DMS79 (cell line): ENCODE measurements around the gene TPM4.
"Not testable (repeated sequence)": the region's sequence is repeated elsewhere in the genome, so short reads cannot be mapped to it uniquely, and the experiment has no call there.

Experiments
- DNase-seq: peaks from one replicate; lab custom pipeline; 2025; lab: John Stamatoyannopoulos, UW

The TPM4 gene

DNA sequence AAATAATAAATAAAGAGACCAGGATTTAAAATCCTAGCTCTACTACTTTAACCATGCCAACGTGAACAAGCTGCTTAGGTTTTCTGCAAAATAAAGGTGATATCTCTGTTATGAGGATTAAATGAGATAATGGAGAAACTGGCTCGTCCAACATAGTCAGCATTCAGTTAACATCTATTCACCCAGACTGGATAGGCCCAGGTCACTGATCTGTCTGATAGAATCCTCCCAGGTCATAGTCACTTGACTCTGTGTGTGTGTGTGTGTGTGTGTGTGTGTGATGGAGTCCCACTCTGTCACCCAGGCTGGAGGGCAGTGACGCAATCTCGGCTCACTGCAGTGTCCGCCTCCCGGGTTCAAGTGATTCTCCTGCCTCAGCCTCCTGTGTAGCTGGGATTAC is 22.5 kb downstream of the TPM4 start:
- no peak for DNase-seq

DNA sequence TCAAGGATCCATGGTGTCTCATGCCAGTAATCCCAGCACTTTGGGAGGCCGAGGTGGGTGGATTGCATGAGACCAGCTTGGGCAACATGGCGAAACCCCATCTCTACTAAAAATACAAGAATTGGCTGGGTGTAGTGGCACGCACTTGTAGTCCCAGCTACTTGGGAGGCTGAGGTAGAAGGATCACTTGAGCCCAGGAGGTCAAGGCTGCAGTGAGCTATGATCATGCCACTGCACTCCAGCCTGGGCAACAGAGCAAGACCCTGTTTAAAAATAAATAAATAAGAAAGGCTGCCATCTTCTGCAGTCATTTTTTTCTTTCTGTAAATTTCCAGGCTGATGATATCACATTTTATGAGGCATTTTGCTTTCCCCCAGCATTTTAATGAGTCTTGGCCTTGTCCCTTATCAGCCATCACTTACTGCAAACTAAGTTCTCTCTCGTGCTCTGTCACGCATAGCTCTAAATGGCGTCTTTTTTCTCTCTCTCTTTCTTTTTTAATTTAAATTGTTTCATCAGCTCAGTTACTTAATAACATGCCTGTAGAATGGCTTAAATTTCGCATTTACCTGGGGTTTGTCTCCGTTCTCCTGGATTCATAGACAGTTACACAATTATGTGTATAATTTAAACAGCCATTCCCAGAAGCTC is 23.1 kb downstream of the TPM4 start:
- not testable (repeated sequence) for DNase-seq

DNA sequence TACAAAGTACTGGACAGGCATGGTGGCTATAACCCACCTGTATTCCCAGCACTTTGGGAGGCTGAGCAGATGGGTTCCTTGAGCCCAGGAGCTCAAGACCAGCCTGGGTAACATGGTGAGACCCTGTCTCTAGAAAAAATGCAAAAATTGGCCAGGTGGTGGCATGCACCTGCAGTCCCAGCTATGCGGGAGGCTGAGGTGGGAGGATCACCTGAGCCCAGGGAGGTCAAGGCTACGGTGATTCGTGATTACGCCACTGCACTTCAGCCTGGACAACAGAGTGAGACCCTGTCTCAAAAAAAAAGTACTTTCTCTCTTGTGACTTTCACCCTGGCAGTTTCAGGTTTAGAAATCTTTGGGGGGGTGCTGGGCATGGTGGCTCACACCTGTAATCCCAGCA is 24.2 kb downstream of the TPM4 start:
- no peak for DNase-seq

DNA sequence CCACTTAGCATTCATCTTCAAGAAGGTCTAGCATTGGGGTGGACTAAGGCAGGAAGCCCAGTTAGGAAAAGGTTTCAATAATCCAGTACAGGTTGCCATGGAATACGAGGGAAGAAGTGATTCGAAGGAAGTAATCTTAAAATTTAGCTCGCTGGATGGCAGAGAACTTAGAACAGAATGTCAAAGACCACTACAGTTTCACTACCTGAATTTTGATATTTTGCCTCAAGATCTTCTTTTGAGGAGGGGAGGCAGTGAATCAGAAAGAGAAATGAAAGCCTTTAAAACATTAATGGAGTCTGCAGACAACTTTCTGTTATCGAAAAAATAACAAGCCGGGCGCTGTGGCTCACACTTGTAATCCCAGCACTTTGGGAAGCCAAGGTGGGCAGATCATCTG is 28.4 kb downstream of the TPM4 start:
- no peak for DNase-seq

- DNase-seq: no peak
Observed at GRCh38 chr19:16106121-16106520, 29.8 kb downstream of the TPM4 start.

DNA sequence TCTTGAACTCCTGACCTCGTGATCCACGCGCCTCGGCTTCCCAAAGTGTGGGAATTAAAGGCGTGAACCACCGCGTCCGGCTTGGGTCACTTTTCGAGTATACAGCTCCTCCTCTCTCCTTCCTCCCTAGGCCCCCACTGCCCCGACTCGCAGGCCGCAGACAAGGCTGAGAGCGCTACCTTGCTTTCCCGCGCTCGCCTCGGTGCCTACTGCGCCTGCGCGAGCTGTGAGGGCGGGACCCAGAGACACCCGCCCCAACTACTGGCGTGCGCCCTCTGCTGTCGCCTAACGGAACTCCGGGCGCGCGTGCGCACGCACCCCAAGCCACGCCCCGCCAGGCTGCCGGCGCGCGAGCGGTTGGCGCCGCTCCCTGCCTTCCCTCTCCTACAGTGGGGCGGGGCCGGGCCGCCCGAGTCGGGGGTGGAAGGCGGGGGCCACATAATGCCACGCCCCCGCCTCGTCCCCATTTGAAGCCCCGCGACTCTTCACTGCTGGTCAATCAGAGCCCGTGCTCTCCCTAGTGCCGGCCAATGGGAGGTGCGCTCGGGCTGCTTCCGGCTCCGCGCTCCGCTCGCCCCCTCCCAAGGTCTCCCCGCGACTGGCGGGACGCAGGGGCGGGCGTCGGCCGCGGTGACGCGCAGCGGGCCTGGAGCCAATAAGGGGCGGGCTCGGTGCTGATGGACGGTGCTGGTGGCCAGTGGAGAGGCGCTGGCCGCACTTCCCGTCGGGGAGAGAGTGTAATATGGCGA is 35.0 kb downstream of the TPM4 start, which contains the start of gene RAB8A:
RAB8A (plus strand) TSS at position 730 of the 749 bp plus-strand sequence; CDS start at position 743, 13 bp downstream.
- peak; percentile 98 for DNase-seq

DNA sequence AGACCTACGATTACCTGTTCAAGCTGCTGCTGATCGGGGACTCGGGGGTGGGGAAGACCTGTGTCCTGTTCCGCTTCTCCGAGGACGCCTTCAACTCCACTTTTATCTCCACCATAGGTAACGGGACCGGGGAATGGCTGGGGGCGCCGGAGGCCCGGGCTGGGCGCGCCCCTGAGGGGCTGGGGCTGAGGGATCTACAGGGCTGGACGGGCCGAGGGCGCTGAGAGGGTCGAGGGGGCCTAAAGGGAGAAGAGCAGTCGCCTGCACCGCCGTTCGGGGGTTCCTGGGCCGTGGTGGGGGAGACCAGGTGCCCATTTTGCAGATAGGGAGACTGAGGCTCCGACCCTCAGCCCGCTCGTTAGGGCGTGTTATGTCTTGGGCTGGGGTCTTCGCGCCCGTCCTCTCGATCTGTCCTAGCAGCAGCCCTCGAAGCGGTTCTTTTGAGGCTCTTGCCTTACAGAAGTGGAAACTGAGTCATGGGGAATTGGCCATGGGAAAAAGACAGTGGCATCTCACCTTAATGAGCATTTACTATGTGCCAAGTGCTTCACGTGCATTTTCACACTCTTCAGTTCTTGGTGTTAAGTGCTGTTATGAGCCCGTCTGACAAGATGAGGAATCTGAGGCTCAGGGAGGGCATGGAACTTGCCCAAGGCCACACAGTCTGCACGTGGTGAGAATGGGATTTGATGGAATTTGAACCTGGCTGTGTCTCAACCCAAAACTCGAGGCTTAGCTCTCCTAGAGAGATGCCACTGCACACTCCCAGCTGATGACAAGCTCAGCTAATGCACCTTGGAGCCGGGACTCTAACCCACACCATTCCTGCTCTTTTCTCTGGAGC is 35.8 kb downstream of the TPM4 start:
- DNase-seq: no peak

DNA sequence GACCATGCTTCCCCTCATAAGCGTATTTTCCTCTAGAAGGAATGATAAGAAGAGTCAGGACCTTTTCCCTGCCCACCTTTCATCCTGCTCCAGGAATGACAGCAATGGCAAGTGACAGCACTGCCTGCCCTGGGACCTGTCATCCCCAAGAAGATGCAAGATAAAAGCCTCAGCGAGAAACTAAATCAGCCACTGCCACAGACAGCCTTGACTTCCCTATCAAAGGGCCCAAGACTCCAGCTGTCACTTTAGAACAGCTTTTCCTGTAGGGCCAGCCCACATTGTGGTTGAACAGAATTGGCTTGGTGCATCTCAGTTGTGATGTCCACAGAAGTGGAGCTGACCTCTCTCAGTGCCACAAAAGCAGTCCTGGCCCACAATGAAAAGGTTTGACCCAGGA is 36.5 kb downstream of the TPM4 start:
- no peak for DNase-seq

DNA sequence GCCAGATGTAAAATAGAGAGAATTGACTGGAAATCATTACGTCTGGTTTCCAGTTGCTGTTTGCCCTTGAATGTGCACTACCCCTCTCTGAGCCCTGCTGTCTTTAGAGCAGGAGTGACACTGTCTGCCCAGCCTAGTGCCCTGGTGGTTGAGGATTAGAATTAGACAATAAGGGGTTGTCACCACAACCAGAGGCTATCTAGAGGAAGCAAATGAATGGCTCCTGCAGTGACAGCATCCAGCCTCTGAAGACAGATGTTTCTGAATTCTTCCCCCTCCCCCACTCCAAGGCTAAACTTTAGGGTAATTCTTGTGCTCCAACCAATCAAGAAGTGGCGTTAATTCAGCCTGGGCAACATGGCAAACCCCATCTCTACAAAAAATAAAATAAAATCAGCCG is 37.4 kb downstream of the TPM4 start:
- no peak for DNase-seq

DNA sequence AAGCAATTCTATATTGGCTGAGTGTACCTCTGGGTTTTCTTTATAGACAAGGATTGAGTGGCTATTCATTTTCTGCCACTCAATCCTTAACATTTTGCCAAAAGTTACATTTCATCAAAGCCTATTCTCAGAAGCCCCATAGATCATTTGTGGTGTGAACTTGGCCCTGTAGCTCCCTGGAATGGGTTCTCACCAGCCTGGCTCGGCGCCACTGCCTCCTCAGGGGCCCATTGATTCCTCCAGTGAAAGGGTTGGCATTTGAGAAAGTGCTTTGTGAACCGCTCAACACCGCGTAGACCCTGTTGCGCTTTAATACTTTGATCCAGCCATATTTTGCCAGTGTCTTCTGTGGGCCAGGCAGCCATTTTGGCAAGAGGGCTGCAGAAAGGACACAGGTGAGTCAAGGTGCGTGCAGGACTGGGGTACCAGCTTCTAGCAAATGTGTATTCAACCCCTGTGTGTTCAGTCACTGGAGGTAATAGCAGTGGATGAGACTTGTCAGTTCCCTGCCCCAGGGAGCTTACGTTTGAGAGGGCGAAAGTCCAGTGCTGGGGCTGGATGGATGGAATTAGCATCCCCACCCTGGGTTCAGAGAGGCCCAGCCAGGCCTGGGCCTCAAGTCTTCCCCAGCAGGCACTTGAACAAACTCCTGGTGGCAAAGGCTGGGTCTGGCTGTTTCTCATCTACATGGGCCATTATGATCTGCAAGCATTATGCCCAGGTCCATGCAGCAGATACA is 39.2 kb downstream of the TPM4 start:
- no peak for DNase-seq

GRCh38 chr19:16116067-16116466 is 39.8 kb downstream of the TPM4 start:
- DNase-seq: no peak

- no peak for DNase-seq
Observed at GRCh38 chr19:16117594-16118033, 41.3 kb downstream of the TPM4 start.

- no peak for DNase-seq
Observed at GRCh38 chr19:16118489-16119033, 42.3 kb downstream of the TPM4 start.

DNA sequence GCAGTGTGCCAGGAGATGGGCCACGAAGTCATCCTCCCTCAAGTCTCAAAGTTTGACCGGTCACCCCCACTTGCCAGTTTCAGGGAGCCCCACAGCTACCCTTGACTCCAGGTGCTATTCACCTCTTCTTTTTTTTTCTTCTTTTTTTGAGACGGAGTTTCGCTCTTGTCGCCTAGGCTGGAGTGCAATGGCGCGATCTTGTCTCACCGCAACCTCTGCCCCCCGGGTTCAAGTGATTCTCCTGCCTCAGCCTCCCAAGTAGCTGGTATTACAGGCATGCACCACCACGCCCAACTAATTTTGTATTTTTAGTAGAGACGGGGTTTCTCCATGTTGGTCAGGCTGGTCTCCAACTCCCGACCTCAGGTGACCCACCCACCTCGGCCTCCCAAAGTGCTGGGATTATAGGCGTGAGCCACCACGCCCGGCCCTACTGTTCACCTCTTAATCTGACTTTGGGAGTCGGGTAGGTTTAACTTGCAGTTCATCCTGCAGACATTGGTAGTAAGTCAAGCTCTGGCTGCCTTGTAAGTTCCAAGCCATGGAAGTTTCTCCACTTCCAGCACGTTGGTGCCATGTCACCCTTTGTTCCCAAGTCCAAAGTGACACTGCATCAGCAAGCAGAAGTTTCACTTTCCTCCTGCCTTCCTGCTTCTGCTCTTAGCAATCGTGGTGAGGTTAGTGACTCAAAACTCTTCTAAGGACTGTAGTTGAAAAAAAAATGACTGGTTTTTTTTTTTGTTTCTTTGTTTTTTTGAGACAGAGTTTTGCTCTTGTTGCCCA is 43.0 kb downstream of the TPM4 start:
- not testable (repeated sequence) for DNase-seq

DNA sequence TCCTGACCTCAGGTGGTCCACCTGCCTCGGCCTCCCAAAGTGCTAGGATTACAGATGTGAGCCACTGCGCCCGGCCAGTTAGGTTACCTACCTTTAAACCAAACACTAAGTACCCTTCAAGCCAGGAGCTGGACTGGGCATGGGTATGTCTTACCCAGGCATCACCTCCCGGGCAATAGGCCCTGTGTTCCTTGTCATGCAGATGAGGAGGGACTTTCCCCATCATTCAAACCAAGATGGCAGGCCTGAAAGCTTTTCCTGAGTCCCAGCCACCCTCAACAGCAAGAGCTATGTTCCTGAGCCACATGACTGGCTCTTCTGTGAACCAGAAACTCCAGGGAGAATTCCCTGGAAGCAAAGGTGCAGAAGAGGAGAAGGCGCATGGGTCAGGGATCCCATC is 44.8 kb downstream of the TPM4 start:
- DNase-seq: no peak

DNA sequence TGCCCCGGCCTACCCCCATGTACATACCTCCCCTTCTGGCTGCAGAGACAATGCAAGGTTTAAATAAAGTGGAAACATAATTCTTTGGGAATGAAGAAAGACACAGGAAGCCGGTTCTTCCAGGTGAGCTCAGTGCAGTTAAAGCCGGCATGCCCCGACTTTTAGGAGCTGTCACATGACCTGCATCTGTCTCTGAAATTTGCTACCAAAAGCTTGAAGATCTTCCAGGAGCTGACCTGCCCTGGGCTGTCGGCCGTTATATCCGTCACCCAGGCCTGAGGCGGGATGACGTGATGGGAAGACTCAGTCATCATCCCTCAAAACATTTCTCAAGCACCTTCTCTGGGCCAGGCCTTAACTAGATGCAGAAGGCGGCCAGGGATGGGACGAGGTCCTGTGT is 45.7 kb downstream of the TPM4 start:
- DNase-seq: no peak

DNA sequence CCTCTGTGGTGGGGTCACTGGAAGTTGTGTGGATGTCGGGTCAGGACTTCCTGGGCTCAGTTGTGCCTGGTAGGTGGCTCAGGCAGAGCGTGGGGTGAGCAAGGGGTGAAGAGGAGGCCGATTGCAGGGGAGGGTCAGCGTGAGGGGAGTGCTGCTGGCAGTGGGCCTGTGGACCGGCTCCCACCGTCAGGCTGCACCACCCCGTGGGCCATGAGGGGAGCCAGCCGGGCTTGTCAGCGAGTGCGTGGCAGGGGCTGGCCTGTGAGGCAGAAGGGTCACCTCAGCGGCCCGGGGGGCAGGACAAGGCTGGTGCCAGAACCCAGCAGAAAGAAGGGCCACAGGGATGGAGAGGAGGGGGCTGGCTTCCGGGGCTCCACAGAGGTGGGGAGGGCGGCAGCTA is 48.7 kb downstream of the TPM4 start:
- no peak for DNase-seq

DNA sequence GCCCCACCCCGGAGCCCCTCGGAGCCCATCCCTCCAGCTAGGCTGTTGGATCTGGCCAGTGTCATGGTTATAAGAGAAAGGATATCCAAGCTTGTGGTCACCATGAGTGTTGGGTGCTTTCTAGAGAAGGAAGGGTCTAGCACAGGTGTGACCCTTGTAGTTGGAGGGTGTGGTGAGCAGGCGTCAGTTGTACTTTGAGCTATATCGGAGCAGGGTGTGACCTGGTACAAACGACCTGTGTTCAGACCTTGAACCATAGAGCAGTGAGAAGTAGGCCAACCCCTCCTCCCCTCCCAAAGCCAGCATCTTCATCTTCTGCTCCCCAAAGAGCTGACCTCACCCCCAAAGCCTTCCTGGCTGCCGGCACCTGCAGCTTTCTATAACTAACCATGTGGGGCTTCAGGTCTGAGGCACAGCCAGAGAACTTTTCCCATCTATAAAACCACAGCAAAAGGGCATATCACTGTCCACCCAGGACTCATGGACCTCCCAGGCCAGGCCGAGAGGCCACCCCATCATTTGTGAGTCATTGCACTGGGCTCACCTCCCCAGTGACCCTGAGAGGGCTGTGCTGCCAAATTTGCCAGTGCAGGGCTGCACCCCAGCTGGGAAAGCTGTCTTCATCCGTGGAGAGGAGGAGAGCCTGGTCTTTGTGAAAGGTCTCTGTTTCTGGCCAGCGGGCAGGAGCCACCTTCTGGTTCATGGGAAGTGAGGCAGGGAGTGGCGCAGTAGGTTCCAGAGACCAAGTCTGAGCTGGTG is 49.6 kb downstream of the TPM4 start:
- no peak for DNase-seq

GRCh38 chr19:16127080-16127479 is 50.8 kb downstream of the TPM4 start:
- DNase-seq: no peak

DNA sequence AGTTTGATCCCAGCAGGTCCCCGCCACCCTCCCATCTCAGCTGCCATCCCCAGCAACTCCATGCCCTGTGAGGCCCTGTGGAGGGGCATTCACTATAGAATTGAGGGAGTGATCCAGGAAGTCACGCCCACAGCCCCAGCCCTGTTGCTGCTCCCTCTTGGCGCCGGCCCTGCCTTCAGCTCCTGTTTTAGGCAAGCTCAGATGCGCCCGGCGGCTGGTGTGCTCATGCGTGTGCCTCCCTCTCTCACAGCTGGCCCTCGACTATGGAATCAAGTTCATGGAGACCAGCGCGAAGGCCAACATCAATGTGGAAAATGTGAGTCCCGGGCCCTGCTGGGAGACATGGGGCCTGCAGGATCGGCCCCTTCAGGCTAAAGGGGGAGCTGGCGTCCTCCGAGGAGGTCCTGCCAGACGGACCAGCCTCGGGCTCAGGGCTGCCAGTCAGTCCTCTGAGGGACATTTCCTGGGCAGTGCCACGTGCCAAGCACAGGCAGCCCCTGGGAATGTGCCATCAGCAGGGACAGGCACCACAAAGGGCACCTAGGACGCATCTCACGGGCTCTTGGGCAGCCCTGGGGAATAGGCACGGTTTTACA is 51.6 kb downstream of the TPM4 start:
- no peak for DNase-seq
